HG03159 (cell line): ENCODE results near the gene ATXN7L3.

Source experiments
- ATAC-seq: cut with Tn5 transposase; IDR thresholded peaks from one replicate; pipeline ENCODE4 v1.9.1; 2021; ENCODE audit warnings: mild to moderate bottlenecking, moderate library complexity; ENCODE audit not compliant: unreplicated experiment

Gene ATXN7L3

DNA sequence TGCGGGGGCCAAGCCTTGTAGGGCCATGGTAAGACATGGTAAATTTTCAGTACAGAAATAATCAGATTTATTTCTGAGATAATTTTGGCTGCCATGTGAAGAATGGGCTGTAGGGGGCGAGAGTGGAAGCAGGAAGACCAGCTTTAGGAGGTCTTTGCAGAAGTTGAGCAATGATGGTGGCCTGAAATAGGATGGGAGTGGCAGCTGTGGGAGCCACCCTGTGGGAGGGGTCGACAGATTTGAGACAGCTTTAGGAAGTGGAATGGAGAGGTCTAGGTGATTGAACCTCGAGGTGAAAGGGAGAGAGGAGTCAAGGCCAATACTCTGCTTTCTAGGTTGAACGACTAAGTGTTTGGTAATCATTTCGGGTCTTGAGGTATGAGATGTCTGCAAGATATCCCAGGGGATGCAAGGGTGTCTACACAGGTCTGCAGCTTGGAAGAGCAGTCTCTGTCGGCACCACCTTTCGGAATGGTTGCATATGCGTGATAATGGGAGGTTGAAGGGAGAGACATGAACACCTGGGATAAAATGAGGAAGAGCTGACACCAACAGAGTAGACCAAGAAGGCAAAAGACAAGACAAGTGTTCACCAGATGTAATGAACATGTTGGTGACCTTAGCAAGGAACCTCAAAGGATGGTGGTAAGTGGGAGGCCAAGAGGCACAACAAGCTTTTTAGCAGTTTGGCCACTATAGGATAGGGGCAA is 4.2 kb upstream of the ATXN7L3 start:
- no peak for ATAC-seq

DNA sequence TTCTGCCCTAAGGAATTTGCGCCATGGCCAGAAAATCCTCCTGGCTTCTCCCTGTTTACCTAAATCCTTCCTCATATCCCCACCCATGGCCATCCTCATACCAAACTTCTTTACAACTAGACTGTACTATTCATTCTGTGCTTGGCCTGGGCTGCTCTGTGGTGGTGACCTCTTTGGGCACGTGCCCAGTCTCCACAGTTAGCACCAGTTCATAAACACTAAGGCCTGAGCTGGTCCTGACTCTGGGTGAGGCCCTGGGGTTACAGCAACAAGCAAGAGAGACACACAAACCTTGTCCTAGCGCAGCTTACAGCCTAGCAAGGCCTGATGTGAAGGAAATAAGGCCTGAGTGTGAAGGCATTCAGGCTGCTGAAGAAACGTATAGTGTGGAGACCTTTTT is 3.1 kb upstream of the ATXN7L3 start:
- no peak for ATAC-seq

DNA sequence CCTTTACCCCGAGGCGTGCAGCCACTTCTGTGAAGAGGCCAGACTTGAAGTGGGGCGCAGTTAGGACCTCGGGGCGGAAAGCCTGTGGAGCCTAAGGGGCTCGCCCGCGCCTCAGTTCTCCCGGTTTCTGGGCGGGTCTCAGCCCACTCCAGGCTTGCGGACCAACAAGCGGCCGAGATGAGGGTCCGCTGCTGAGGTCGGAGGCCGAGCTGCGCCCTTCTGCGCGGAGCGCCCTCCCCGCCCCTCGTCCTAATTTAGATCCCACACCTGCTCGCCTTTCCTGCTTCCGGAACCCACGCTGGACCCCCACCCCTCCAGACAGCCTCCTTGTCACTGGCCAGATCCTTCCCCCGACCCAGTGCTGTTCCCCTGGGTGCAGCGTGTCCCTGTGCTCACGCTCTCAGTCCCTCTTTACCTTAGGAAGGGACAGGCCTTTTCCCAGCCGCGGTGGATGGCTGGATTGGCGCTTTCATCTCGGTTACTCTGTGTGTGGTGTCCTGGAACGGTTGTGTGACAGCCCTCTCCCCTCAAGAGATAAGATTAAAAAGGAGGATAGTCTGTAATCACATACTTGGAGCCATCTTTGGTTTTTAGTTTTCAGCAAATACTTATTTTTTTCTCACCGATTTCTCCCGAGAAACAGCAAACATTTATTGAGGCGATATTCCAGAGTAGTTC is 933 bp upstream of the ATXN7L3 start:
- peak; percentile 4 for ATAC-seq

DNA sequence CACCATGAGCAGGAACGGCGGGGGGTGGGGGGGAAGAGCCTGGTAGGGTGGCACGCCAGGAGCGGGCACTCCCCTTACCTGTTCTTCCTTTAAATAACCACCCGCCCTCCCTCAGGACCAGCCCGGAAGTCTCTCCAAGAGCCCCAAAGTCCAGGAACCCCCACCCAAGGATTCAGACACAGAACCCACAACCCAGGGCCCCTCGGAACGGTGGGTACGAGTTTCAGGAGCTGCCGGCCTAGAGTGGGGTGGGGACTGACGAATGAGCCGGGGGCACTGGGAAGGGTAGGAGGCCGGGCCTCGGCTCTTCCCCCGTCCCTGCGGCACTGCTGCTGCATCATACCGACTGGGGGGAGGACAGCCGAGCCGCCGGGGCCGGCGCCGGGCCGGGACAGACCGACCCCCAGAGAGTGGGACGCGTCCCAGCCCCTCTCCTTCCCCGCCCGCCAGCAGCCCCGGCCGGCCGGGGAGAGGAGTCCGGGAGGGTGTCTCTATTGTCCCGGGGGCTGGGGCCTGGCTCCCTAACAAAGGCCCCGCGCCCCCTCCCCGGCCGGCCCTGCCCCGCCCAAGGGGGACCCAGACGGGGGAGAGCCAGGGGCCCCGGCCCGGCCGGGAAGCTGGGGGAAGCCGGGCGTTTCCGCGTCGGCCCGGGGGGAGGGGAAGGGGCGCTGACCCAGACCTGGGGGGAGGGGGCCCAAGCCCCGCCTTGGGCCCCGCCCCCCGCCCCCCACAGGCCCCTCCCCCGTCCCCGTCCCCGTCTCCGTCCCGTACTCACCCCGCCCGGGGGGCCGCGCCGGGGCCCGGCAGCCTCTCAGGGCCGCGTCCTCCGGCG is 747 bp downstream of the ATXN7L3 start:
- ATAC-seq = peak; percentile 19

DNA sequence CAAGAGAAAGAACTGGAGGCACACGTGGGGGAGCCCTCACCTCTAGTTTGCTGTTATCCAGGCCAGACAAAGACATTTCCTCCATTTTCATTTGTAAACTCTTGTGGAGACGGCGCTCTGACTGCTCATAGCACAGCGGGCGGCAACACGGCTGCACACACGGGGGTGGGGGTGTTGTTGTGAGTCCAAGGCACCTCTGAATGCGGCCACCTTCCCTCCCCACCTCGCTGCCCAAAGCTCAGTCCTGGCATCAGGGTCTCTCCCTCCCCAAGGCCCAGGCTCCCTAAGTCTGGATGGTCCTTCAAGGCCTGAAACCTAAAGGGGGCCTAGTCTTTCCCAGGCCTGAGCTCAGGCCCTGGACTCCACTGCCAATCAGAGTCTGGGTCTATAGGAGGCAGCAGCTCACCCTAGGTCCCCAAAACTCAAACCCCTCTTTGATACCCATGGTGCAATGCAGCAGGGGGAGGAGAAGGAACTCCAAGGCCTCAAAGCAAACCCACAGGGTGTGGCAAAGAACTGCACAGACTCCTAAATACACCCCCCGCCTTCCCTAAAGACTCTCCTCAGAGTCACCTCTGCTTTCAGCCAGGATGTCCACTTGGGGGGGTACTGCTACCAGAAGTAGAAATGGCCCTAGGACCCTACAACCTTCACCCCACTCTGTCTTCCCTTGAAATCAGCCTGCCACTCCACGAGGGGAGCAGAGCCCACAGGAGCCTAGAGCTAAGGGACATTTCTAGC is 1.5 kb downstream of the ATXN7L3 start:
- no peak for ATAC-seq

DNA sequence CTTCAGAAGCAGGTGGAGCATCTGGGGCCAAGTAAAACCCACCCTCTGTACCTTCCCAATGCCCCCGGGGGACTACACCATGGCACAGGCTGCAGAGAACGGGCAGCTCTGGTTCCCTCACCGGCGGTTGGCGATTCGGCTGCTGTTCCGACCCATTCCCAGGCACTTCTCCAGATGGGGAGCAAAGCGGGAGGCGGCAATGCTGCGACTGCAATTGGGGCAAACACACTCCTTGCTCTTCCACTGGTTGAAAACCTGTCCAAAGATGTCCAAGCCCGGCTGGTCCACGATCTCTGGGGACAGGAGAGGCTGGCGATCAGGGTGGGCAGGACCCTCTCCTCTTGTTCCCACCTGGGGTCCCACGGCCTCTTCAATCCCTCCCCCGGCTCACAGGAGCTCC is 2.6 kb downstream of the ATXN7L3 start:
- ATAC-seq = no peak

DNA sequence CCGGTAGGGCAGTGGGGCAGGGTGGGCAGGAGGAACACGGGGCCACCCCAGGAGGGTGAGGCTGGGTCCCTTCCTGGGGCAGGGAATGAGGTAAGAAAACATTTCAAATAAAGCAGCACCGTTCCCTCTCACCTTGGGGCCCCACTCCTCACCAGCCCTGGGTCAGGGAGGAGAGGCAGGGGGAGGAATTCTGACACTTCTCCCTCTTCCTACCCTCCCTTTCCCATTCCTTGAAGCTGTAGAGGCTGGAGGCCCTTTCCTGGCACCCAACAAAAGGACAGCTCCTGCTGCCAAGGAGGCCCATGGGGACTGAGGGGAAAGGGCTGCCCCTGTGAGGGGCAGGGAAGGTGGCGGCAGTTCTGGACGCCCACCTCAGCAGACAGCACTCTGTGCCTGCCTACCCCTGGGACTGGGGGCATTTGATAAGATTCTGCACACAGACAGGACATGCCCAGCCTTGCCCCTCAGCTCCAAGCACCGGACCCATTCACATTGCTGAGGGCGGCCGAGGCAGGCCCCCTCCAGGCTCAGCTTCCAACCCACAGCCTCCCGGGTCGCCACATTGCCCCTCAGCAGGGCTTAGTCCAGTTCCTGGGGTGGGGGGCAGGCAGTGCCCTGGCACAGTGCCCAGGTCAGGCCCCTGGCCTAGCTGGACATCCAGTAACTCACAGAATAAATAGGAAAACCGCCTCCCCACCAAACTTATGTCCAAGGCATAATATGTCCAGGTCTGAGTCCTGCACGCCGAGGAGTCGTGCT is 6.2 kb downstream of the ATXN7L3 start:
- no peak for ATAC-seq

DNA sequence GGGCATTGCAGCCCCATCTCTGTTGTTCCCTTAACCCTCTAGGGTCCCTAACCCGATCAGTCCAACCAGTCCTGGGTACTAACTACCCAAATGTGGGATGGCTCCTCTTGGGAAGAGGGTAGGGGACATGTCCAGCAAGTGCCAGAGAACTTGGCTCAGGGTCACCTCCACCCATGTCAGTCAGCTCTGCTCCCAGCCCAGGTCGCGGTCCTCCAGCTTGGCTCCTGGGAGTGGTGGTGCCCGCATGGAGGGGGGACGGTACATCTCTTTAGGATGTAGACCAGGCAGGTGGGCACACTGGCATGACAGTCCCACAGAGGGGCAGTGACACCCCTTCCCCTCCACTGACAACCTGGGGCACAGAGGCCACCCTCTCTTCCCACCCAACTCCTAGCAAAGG is 6.9 kb downstream of the ATXN7L3 start:
- ATAC-seq = no peak

DNA sequence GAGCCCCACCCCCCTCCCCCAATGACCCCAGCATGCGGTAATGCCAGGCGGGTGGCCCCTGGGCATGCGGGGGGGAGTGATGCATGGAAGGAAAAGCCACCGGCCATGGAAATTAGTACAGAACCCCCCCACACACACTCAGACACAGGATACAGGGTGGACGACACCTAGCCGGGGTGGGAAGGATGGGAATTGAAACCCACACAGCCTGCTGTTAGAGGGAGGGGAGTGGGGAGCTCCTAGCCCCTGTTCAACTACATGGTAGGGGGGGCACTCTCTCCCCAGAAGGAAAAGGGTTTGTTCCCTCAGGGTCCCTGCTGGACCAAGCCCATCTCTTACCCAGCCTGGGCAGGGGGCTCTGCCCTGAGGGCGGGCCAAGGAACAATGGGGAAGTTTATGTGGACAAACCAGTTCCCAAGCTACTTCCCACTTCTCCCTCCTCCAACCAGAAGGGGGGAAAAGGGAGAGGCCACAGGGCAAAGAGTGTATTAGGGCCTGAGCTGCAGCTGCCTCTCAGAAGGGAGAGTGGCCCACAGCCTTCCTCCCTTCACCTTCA is 7.7 kb downstream of the ATXN7L3 start:
- no peak for ATAC-seq

DNA sequence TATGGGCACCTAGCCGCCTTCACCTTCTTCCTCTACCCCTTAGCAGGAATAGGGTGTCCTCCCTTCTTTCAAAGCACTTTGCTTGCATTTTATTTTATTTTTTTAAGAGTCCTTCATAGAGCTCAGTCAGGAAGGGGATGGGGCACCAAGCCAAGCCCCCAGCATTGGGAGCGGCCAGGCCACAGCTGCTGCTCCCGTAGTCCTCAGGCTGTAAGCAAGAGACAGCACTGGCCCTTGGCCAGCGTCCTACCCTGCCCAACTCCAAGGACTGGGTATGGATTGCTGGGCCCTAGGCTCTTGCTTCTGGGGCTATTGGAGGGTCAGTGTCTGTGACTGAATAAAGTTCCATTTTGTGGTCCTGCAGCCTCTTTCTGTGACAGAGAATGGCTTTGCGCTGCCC is 8.3 kb downstream of the ATXN7L3 start:
- ATAC-seq = no peak

DNA sequence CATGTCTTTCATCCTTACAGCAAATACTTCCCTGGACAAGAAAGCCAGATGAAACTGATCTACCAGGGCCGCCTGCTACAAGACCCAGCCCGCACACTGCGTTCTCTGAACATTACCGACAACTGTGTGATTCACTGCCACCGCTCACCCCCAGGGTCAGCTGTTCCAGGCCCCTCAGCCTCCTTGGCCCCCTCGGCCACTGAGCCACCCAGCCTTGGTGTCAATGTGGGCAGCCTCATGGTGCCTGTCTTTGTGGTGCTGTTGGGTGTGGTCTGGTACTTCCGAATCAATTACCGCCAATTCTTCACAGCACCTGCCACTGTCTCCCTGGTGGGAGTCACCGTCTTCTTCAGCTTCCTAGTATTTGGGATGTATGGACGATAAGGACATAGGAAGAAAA is 9.2 kb downstream of the ATXN7L3 start:
- ATAC-seq = no peak

DNA sequence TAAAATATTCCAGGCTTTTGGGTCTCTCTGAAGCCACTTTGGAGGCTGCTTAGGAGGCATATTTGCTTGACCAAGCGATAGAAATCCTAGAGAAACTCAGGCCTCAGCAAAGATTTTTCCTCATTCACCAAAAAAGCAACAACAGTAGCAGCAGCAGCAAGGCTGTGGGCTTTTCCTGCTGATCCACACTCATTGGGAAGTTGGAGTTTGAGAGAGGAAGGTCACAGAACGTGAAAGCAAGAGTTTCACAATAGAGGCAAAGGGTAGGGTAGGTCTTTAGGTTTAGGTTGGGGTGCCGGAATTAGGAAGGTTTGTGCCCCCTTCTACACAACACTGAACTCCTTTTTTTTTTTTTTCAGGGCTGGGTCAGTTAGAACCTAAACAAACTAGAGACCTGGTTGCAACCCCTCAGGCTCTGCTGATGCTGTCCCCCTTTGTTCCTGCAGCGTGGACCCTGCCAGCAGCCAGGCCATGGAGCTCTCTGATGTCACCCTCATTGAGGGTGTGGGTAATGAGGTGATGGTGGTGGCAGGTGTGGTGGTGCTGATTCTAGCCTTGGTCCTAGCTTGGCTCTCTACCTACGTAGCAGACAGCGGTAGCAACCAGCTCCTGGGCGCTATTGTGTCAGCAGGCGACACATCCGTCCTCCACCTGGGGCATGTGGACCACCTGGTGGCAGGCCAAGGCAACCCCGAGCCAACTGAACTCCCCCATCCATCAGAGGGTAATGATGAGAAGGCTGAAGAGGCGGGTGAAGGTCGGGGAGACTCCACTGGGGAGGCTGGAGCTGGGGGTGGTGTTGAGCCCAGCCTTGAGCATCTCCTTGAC is 10.9 kb downstream of the ATXN7L3 start:
- ATAC-seq = no peak

DNA sequence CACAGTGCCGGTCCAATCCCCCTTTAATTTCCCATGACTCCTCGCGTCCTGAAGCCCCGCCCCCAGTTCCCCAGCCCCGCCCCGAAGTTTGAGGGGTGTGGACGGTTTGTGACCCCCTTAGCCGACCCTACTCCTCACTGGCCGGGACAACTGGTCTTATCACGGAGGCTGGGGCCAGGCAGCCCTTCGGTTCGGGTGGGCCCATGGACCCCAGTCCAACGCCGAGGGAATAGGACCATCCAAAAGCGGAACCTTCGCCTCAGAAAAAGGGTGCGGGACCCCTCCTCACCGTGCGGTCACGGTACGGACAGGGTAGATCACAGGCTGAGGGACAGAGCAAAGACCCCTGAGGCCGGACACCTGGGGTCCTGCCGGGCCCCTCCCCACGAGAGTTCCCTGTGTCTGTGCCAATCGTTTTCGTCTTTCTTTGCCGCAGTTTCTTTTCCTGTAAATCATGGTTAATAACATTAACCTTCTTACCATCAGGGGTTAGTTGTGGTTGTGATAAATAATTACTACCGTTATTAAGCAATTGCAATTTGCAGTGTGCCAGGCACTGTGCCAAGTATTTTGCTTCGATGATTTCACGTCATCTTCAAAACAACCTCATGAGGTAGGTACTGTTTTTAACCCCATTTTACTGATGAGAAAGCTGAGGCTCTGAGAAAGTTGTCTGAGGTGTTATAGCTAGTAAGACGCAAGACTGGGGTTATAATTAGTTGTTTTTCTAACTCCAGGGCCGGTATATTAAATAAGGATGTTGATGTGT is 12.4 kb downstream of the ATXN7L3 start:
- ATAC-seq = peak; percentile 37

DNA sequence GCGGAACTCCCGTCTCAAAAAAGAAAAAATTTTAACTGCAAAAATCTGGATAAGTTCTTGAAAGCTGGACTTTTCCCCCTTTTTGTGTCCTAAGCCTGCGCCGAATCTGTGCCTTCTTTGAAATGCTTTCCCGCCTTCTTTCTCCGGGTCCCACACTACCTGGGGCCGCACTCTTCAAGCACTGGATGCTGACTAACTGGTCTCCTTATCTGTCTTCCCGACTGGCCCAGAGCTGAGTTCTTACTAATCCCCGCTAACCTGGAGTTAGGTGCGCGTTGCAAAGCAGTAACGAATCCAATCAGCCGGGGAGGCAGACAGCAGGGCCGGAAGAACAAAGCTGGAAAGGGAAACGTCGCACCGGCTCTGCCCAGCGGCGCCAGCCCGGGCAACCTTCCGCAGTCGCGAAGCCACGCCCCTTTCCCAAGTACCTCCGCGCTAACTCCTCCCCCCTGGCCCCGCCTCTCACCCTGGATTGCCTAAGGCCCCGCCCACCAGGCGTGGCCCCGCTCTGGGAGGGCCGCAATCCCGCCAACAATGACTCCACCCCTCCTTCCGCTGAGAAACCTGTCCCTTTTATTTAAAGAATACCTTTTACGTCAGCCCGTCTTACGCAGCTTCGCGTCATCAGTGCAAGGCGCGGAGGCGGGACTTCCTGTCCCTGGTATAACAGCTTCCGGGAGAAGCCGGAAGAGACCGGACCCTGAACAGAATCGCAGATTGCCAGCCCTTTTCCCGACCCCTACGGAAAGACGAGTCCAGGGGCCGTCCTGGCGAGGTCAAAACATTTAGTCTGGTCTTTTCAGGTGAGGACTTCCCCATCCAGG is 13.2 kb downstream of the ATXN7L3 start, which contains the start of gene TMUB2:
Gene TMUB2, plus strand, starts transcription at position 666 of the 824 bp plus-strand sequence. CDS start 737 bp downstream, outside the sequence.
- peak; percentile 80 for ATAC-seq

DNA sequence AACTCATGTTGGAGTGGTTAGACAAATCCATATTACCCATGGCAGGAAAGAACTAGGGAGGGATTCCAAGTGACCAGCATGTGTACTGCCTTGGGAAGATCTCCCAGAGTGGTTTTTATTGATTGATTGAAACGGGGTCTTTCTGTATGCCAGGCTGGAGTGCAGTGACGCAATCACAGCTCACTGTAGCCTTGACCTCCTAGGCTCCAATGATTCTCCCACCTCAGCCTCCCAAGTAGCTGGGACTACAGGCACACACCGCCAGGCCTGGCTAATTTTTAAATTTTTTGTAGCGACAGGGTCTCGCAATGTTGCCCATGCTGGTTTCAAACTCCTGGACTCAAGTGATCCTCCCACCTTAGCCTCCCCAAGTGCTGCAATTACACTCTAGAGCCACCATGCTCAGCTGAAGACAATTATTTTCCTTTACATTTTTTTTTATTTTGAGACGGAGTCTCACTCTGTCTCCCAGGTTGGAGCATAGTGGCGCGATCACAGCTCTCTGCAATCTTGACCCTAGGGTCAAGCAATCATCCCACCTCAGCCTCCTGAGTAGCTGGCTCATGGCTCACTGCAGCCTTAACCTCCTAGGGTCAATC is 15.4 kb downstream of the ATXN7L3 start:
- no peak for ATAC-seq

DNA sequence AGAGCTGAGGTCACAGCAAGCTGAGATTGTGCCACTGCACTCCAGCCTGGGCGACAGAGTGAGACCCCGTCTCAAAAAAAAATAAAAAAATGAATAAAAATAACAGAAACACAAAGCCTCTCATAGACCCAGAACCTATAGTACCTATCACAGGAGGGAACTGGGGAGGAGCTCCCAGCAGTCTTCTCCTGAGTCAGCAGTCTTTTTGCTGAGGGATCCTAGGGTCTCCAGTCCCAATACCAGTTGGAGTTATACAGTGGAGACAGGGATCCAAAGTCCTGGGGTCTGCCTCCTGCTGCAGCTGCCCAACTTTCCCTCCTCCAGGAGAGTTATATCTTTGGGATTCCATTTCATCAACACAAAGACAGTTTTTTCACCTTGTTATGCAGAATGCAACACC is 16.7 kb downstream of the ATXN7L3 start:
- no peak for ATAC-seq

DNA sequence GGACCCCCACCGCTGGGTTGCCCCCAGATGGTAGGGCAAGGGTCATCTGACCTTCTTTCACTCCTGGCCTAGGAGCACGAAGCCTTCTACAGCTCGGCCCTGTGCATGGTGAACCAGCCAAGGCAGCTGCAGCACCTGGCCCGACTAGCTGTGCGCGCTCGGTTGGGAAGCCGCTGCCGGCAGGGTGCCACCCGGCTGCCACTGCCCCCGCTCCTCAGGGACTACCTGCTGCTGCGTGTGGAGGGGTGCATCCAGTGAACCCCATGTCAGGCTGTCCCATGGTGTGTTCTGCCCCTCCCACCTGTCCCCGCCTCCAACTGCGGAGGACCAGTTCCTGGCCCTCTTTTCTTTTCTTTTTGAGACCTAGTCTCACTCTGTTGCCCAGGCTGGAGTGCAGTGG is 21.6 kb downstream of the ATXN7L3 start:
- ATAC-seq = no peak
